ENCODE measurements around the gene LPP. TPM values are rescaled to one million over a fixed set of nuclear protein-coding genes. Genes with fewer than 3 reads are reported as not detected.
"Not testable (repeated sequence)": the region's sequence is repeated elsewhere in the genome, so short reads cannot be mapped to it uniquely, and the experiment has no call there.

LPP gene
- total RNA-seq, 4 donors from 2014 or later: 56.0 to 65.7 (median 58.1) TPM

- H3K4me1 ChIP-seq: peaks cover 12 to 22% of the 10 kb centered on the region in 2 donors
- H3K27me3 ChIP-seq: no peaks in the 10 kb centered on the region
- intact Hi-C loops (cut with DNase I; ENCODE audit: low total_unique reads): no loop called here
- no peaks in the 10 kb centered on the region for H3K9me3 ChIP-seq
- DNase-seq (no peak), ATAC-seq (no peak)
- TF ChIP-seq POLR2A (IDR thresholded peaks at IDR 0.05) (no peak), CTCF (IDR thresholded peaks at IDR 0.05 in 4 of 5, conservative IDR thresholded peaks at IDR 0.05 in 1 of 5) (no peak)
- in situ Hi-C loops (cut with MboI; ENCODE audit: low sequenced_read_pairs in 4 of 4): no loop called here
- H3K4me3 ChIP-seq: no peak overlapping the region
- no peaks in the 10 kb centered on the region for H3K36me3 ChIP-seq
- no peak overlapping the region for H3K27ac ChIP-seq
These were observed 288.5 kb downstream of the LPP start for GRCh38 chr3:188442430-188442829.

- in situ Hi-C loops (cut with MboI; ENCODE audit: low sequenced_read_pairs in 4 of 4); intact Hi-C loops (cut with DNase I; ENCODE audit: low total_unique reads); H3K9me3 ChIP-seq; H3K4me3 ChIP-seq; H3K36me3 ChIP-seq; H3K27me3 ChIP-seq; H3K27ac ChIP-seq; DNase-seq; ATAC-seq: not testable (repeated sequence)
- peaks cover 8 to 11% of the 10 kb centered on the region in 2 donors for H3K4me1 ChIP-seq
These were observed 291.2 kb downstream of the LPP start for GRCh38 chr3:188445175-188445574.

- DNase-seq (no peak), ATAC-seq (no peak)
- Histone ChIP-seq H3K4me1 (peaks cover 7 to 11% of the 10 kb centered on the region in 2 donors), H3K9me3 (no peaks in the 10 kb centered on the region), H3K27me3 (no peaks in the 10 kb centered on the region), H3K27ac (no peak overlapping the region), H3K4me3 (no peak overlapping the region), H3K36me3 (no peaks in the 10 kb centered on the region)
- in situ Hi-C loops (cut with MboI; ENCODE audit: low sequenced_read_pairs in 4 of 4): no loop called here
- intact Hi-C loops (cut with DNase I; ENCODE audit: low total_unique reads): no loop called here
- TF ChIP-seq CTCF (IDR thresholded peaks at IDR 0.05 in 4 of 5, conservative IDR thresholded peaks at IDR 0.05 in 1 of 5): no peak
- TF ChIP-seq POLR2A (IDR thresholded peaks at IDR 0.05): no peak
These were observed 292.1 kb downstream of the LPP start for GRCh38 chr3:188446014-188446413.

GRCh38 chr3:188446766-188447165 is 292.8 kb downstream of the LPP start:
- Histone ChIP-seq H3K9me3 (no peaks in the 10 kb centered on the region), H3K36me3 (no peaks in the 10 kb centered on the region), H3K4me3 (no peak overlapping the region), H3K27ac (no peak overlapping the region), H3K27me3 (no peaks in the 10 kb centered on the region), H3K4me1 (peaks cover 7 to 11% of the 10 kb centered on the region in 2 donors)
- ATAC-seq: no peak
- intact Hi-C loops (cut with DNase I; ENCODE audit: low total_unique reads) (no loop called here), in situ Hi-C loops (cut with MboI; ENCODE audit: low sequenced_read_pairs in 4 of 4) (no loop called here)
- DNase-seq: no peak
- TF ChIP-seq CTCF (IDR thresholded peaks at IDR 0.05 in 4 of 5, conservative IDR thresholded peaks at IDR 0.05 in 1 of 5): no peak
- no peak for TF ChIP-seq POLR2A (IDR thresholded peaks at IDR 0.05)

- H3K4me1 ChIP-seq: peaks cover 11% of the 10 kb centered on the region in 2 donors
- no peaks in the 10 kb centered on the region for H3K36me3 ChIP-seq
- H3K27ac ChIP-seq: peak overlapping the region in 2 of 4 donors; percentile 12 to 17
- in situ Hi-C loops (cut with MboI; ENCODE audit: low sequenced_read_pairs in 4 of 4) (no loop called here), intact Hi-C loops (cut with DNase I; ENCODE audit: low total_unique reads) (no loop called here)
- DNase-seq: no peak
- ATAC-seq: peak; percentile 51 to 76
- no peak for TF ChIP-seq CTCF (IDR thresholded peaks at IDR 0.05 in 4 of 5, conservative IDR thresholded peaks at IDR 0.05 in 1 of 5)
- H3K4me3 ChIP-seq: no peak overlapping the region
- no peaks in the 10 kb centered on the region for H3K27me3 ChIP-seq
- no peaks in the 10 kb centered on the region for H3K9me3 ChIP-seq
These were observed 294.9 kb downstream of the LPP start for GRCh38 chr3:188448813-188449212.

All from gastrocnemius medialis (tissue), 4 donors.